ENCODE results near the gene CACNA1G. TPM values are rescaled to one million over a fixed set of nuclear protein-coding genes. Genes with fewer than 3 reads are reported as not detected.

Gene CACNA1G
- total RNA-seq, 1 donor from 2014 or later = 0.07 TPM

GRCh38 chr17:50594128-50594823, 33.8 kb downstream of the CACNA1G start:
- DNase-seq = no peak
- H3K4me1 Mint-ChIP-seq = peaks cover 4% of the 10 kb centered on the region
- no peak overlapping the region for H3K4me3 Mint-ChIP-seq
- TF ChIP-seq, protein P1, sequence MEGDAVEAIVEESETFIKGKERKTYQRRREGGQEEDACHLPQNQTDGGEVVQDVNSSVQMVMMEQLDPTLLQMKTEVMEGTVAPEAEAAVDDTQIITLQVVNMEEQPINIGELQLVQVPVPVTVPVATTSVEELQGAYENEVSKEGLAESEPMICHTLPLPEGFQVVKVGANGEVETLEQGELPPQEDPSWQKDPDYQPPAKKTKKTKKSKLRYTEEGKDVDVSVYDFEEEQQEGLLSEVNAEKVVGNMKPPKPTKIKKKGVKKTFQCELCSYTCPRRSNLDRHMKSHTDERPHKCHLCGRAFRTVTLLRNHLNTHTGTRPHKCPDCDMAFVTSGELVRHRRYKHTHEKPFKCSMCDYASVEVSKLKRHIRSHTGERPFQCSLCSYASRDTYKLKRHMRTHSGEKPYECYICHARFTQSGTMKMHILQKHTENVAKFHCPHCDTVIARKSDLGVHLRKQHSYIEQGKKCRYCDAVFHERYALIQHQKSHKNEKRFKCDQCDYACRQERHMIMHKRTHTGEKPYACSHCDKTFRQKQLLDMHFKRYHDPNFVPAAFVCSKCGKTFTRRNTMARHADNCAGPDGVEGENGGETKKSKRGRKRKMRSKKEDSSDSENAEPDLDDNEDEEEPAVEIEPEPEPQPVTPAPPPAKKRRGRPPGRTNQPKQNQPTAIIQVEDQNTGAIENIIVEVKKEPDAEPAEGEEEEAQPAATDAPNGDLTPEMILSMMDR (IDR thresholded peaks at IDR 0.05) = no peak
- H3K9me3 Mint-ChIP-seq = no peaks in the 10 kb centered on the region
- H3K36me3 Mint-ChIP-seq (ENCODE audit: low read depth) = no peaks in the 10 kb centered on the region
- ATAC-seq (ENCODE audit: low read depth) = no peak
- CTCF ChIA-PET = no interaction called here
- H3K27ac Mint-ChIP-seq = peak overlapping the region; percentile 56
- H3K27me3 Mint-ChIP-seq = peaks cover 4% of the 10 kb centered on the region
- intact Hi-C loops (cut with micrococcal nuclease) = no loop called here
- POLR2A ChIA-PET = no interaction called here

GRCh38 chr17:50594892-50595291, 34.4 kb downstream of the CACNA1G start:
- Mint-ChIP-seq H3K4me1 (peaks cover 4% of the 10 kb centered on the region), H3K36me3 (ENCODE audit: low read depth) (no peaks in the 10 kb centered on the region)

DNA sequence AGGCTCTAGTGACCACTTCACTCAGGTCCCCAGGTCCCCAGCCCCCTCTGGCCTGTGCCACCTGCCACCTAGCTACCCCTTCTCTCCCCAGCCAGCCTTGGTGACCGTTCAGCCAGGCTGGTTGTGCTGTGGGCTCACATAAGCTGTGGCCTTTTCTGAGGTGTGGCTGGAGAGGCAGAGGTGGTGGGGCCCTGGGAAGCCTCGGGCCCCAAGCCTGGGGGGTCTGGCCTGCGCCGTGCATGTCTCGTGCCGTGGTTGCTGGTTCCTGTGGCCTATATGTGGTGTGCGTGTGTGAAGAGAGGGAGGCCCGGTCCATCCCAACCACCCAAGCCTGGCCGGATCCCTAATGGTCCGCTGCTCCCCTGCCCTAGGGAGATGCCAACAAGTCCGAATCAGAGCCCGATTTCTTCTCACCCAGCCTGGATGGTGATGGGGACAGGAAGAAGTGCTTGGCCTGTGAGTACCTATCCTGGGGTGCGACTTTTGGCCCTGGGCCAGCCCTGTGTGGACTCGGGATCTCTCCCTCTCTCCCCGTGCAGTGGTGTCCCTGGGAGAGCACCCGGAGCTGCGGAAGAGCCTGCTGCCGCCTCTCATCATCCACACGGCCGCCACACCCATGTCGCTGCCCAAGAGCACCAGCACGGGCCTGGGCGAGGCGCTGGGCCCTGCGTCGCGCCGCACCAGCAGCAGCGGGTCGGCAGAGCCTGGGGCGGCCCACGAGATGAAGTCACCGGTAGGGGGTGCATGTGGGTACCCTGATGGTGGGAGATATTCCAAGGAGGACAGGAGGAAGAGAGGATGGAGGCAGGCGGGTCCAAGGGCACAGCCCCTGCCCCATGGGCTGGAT, 35.9 kb downstream of the CACNA1G start:
- Mint-ChIP-seq H3K27me3 (peaks cover 8% of the 10 kb centered on the region), H3K36me3 (ENCODE audit: low read depth) (no peaks in the 10 kb centered on the region), H3K4me1 (peaks cover 4% of the 10 kb centered on the region), H3K27ac (no peak overlapping the region), H3K9me3 (no peaks in the 10 kb centered on the region), H3K4me3 (no peak overlapping the region)
- TF ChIP-seq, protein P1 (IDR thresholded peaks at IDR 0.05) = no peak
- ChIA-PET POLR2A (no interaction called here), CTCF (no interaction called here)
- intact Hi-C loops (cut with micrococcal nuclease) = no loop called here
- ATAC-seq (ENCODE audit: low read depth) (no peak), DNase-seq (no peak)

More at GRCh38 chr17:50594892-50595291, 34.4 kb downstream of the CACNA1G start:
- ChIA-PET POLR2A (no interaction called here), CTCF (no interaction called here)
- no peak overlapping the region for H3K4me3 Mint-ChIP-seq
- TF ChIP-seq, protein P1 (IDR thresholded peaks at IDR 0.05) = no peak
- no peaks in the 10 kb centered on the region for H3K9me3 Mint-ChIP-seq
- no peak overlapping the region for H3K27ac Mint-ChIP-seq
- ATAC-seq (ENCODE audit: low read depth) = no peak
- DNase-seq = no peak
- intact Hi-C loops (cut with micrococcal nuclease) = no loop called here
- H3K27me3 Mint-ChIP-seq = peaks cover 4% of the 10 kb centered on the region

- ChIA-PET CTCF (no interaction called here), POLR2A (no interaction called here)
- intact Hi-C loops (cut with micrococcal nuclease) = no loop called here
- H3K9me3 Mint-ChIP-seq = no peaks in the 10 kb centered on the region
- H3K4me3 Mint-ChIP-seq = no peak overlapping the region
- H3K27me3 Mint-ChIP-seq = peaks cover 18% of the 10 kb centered on the region
- peaks cover 4% of the 10 kb centered on the region for H3K4me1 Mint-ChIP-seq
- H3K27ac Mint-ChIP-seq = no peak overlapping the region
- TF ChIP-seq, protein P1 (IDR thresholded peaks at IDR 0.05) = no peak
- no peaks in the 10 kb centered on the region for H3K36me3 Mint-ChIP-seq (ENCODE audit: low read depth)
- DNase-seq (no peak), ATAC-seq (ENCODE audit: low read depth) (peak; percentile 34)
Observed at GRCh38 chr17:50598487-50598886, 38.0 kb downstream of the CACNA1G start.

- no peak overlapping the region for H3K27ac Mint-ChIP-seq
- CTCF ChIA-PET = no interaction called here
- DNase-seq = no peak
- POLR2A ChIA-PET = no interaction called here
- H3K36me3 Mint-ChIP-seq (ENCODE audit: low read depth) = no peaks in the 10 kb centered on the region
- peaks cover 4% of the 10 kb centered on the region for H3K4me1 Mint-ChIP-seq
- no peaks in the 10 kb centered on the region for H3K9me3 Mint-ChIP-seq
- TF ChIP-seq, protein P1 (IDR thresholded peaks at IDR 0.05) = no peak
- ATAC-seq (ENCODE audit: low read depth) = no peak
- no peak overlapping the region for H3K4me3 Mint-ChIP-seq
- intact Hi-C loops (cut with micrococcal nuclease) = no loop called here
- peaks cover 21% of the 10 kb centered on the region for H3K27me3 Mint-ChIP-seq
Observed at GRCh38 chr17:50599606-50600005, 39.1 kb downstream of the CACNA1G start.

All from activated B cell treated with CpG ODN at 0.5 μM for 24 hours (primary cell).